Measurements from ENCODE around the gene IL12RB1. TPM values are rescaled to one million over a fixed set of nuclear protein-coding genes. Genes with fewer than 3 reads are reported as not detected.

The IL12RB1 gene
- total RNA-seq, 1 experiment from 2014 or later: not detected

GRCh38 chr19:18104793-18105131, 18.0 kb upstream of the IL12RB1 start:
- DNase-seq (ENCODE audit: unreplicated experiment): no peak
- H3K4me3 Mint-ChIP-seq (ENCODE audit: unreplicated experiment): peak overlapping the region; percentile 66
- ChIA-PET CTCF (interaction anchor here (0.9 kb wide), 1 partner anchor 9 kb away, joined by 3 read pairs; no protein-coding TSS in a partner anchor), POLR2A (interaction anchor here (0.9 to 1.0 kb wide), 3 partner anchors 12 to 88 kb away, joined by 4 read pairs; partner anchors contain the start of gene MPV17L2)
- no peak overlapping the region for H3K27ac Mint-ChIP-seq (ENCODE audit: low read depth, unreplicated experiment)
- TF ChIP-seq CTCF (IDR thresholded peaks at IDR 0.05; ENCODE audit: unreplicated experiment): no peak
- intact Hi-C loops (cut with micrococcal nuclease): no loop called here
- no peaks in the 10 kb centered on the region for H3K36me3 Mint-ChIP-seq (ENCODE audit: insufficient read depth, unreplicated experiment)
- no peaks in the 10 kb centered on the region for H3K9me3 Mint-ChIP-seq (ENCODE audit: unreplicated experiment)
- peaks cover 11% of the 10 kb centered on the region for H3K4me1 Mint-ChIP-seq (ENCODE audit: insufficient read depth, unreplicated experiment)
- BruUV-seq (replicated peaks): no TSS peak
- H3K27me3 Mint-ChIP-seq (ENCODE audit: insufficient read depth, unreplicated experiment): no peaks in the 10 kb centered on the region

GRCh38 chr19:18102916-18103542, 16.3 kb upstream of the IL12RB1 start:
- Mint-ChIP-seq H3K27me3 (ENCODE audit: insufficient read depth, unreplicated experiment) (no peaks in the 10 kb centered on the region), H3K4me3 (ENCODE audit: unreplicated experiment) (no peak overlapping the region), H3K4me1 (ENCODE audit: insufficient read depth, unreplicated experiment) (peaks cover 6% of the 10 kb centered on the region), H3K27ac (ENCODE audit: low read depth, unreplicated experiment) (no peak overlapping the region), H3K9me3 (ENCODE audit: unreplicated experiment) (no peaks in the 10 kb centered on the region), H3K36me3 (ENCODE audit: insufficient read depth, unreplicated experiment) (no peaks in the 10 kb centered on the region)
- intact Hi-C loops (cut with micrococcal nuclease): no loop called here
- ChIA-PET POLR2A (no interaction called here), CTCF (interaction anchor here (0.7 to 1.6 kb wide), 3 partner anchors 10 to 106 kb away, joined by 3 to 6 read pairs (median 4); no protein-coding TSS in a partner anchor)
- no peak for TF ChIP-seq CTCF (IDR thresholded peaks at IDR 0.05; ENCODE audit: unreplicated experiment)
- DNase-seq (ENCODE audit: unreplicated experiment): no peak
- BruUV-seq (replicated peaks): no TSS peak

- no peaks in the 10 kb centered on the region for H3K27me3 Mint-ChIP-seq (ENCODE audit: insufficient read depth, unreplicated experiment)
- intact Hi-C loops (cut with micrococcal nuclease): no loop called here
- TF ChIP-seq CTCF (IDR thresholded peaks at IDR 0.05; ENCODE audit: unreplicated experiment): no peak
- no peak for DNase-seq (ENCODE audit: unreplicated experiment)
- H3K36me3 Mint-ChIP-seq (ENCODE audit: insufficient read depth, unreplicated experiment): no peaks in the 10 kb centered on the region
- peaks cover 6% of the 10 kb centered on the region for H3K4me1 Mint-ChIP-seq (ENCODE audit: insufficient read depth, unreplicated experiment)
- no TSS peak for BruUV-seq (replicated peaks)
- CTCF ChIA-PET: interaction anchor here (0.6 to 0.7 kb wide), 2 partner anchors 11 to 56 kb away, joined by 3 to 5 read pairs; no protein-coding TSS in a partner anchor
- no peak overlapping the region for H3K27ac Mint-ChIP-seq (ENCODE audit: low read depth, unreplicated experiment)
- POLR2A ChIA-PET: no interaction called here
- H3K4me3 Mint-ChIP-seq (ENCODE audit: unreplicated experiment): no peak overlapping the region
- no peaks in the 10 kb centered on the region for H3K9me3 Mint-ChIP-seq (ENCODE audit: unreplicated experiment)
Measured at GRCh38 chr19:18101268-18101667, 14.5 kb upstream of the IL12RB1 start.

- Mint-ChIP-seq H3K27ac (ENCODE audit: low read depth, unreplicated experiment) (no peak overlapping the region), H3K36me3 (ENCODE audit: insufficient read depth, unreplicated experiment) (no peaks in the 10 kb centered on the region), H3K4me3 (ENCODE audit: unreplicated experiment) (no peak overlapping the region), H3K4me1 (ENCODE audit: insufficient read depth, unreplicated experiment) (peaks cover 6% of the 10 kb centered on the region), H3K27me3 (ENCODE audit: insufficient read depth, unreplicated experiment) (no peaks in the 10 kb centered on the region), H3K9me3 (ENCODE audit: unreplicated experiment) (no peaks in the 10 kb centered on the region)
- intact Hi-C loops (cut with micrococcal nuclease): no loop called here
- DNase-seq (ENCODE audit: unreplicated experiment): no peak
- POLR2A ChIA-PET: no interaction called here
- no TSS peak for BruUV-seq (replicated peaks)
- CTCF ChIA-PET: no interaction called here
- no peak for TF ChIP-seq CTCF (IDR thresholded peaks at IDR 0.05; ENCODE audit: unreplicated experiment)
Measured at GRCh38 chr19:18100710-18101109, 14.0 kb upstream of the IL12RB1 start.
